HepG2 (cell line): ENCODE measurements around the gene TF.

Experiments
- DRAP1 ChIP-seq: IDR thresholded peaks from 2 replicates; pipeline ENCODE4 v1.6.1; 2016; ENCODE audit warnings: missing genetic modification reagents, missing compliant biosample characterization
- EP300 ChIP-seq, 3 experiments: sonication (generic) in 1 of 3; formaldehyde crosslinking in 1 of 3; IDR thresholded peaks; 2 replicates each; pipeline versions ENCODE4 v1.5.1 to v1.6.1; 2011 to 2020; ENCODE audit warnings: low read depth in 2 of 3, low read length in 2 of 3, borderline replicate concordance in 1 of 3, improper control_type of control experiment in 1 of 3, mild to moderate bottlenecking in 1 of 3, missing genetic modification reagents in 1 of 3, moderate library complexity in 1 of 3
- FOXP4 ChIP-seq: sonication (generic); formaldehyde crosslinking; IDR thresholded peaks from 2 replicates; pipeline ENCODE4 v1.4.0; 2020; ENCODE audit warnings: missing genetic modification reagents
- HNRNPL ChIP-seq: fragments of 200-400 bp; formaldehyde crosslinking; IDR thresholded peaks from 2 replicates; pipeline ENCODE4 v1.6.1; 2017; ENCODE audit warnings: mild to moderate bottlenecking, low read depth, low read length
- MYC ChIP-seq: sonication (generic); formaldehyde crosslinking; IDR thresholded peaks from 2 replicates; pipeline ENCODE4 v1.9.0; 2021; ENCODE audit warnings: missing genetic modification reagents, borderline replicate concordance
- RFX5 ChIP-seq: IDR thresholded peaks from 2 replicates; pipeline ENCODE4 v1.6.1; 2011; ENCODE audit warnings: low read depth, low read length, improper control_type of control experiment
- TBP ChIP-seq: sonication (generic); formaldehyde crosslinking; IDR thresholded peaks from 2 replicates; pipeline ENCODE4 v1.5.0; 2020; ENCODE audit warnings: missing genetic modification reagents
- ZKSCAN1 ChIP-seq: fragments of 150-350 bp; IDR thresholded peaks from 2 replicates; pipeline ENCODE4 v1.6.1; 2014; ENCODE audit warnings: low read length
- ZNF512 ChIP-seq: sonication (generic); formaldehyde crosslinking; IDR thresholded peaks from 2 replicates; pipeline ENCODE4 v1.4.0; 2020; ENCODE audit warnings: mild to moderate bottlenecking, missing genetic modification reagents
- ZNF670 ChIP-seq: sonication (generic); formaldehyde crosslinking; IDR thresholded peaks from 2 replicates; pipeline ENCODE4 v1.8.0; 2022; ENCODE audit warnings: mild to moderate bottlenecking, missing genetic modification reagents, borderline replicate concordance
- ZZZ3 ChIP-seq: sonication (generic); formaldehyde crosslinking; IDR thresholded peaks from 2 replicates; pipeline ENCODE4 v1.4.0; 2020; ENCODE audit warnings: missing genetic modification reagents, mild to moderate bottlenecking, borderline replicate concordance

GRCh38 chr3:133815386-133815785 is 69.2 kb downstream of the TF start:
- TF ChIP-seq TBP (CRISPR knock-in tag) (no peak), ZNF512 (no peak), DRAP1 (no peak), ZNF670 (no peak), MYC (CRISPR knock-in tag) (no peak), RFX5 (no peak), HNRNPL (no peak), EP300 (IDR thresholded peaks at IDR 0.05; ENCODE audit: low read depth in 2 of 2, low read length in 2 of 2) (no peak), EP300 (CRISPR knock-in tag; IDR thresholded peaks at IDR 0.05; ENCODE audit: borderline replicate concordance) (no peak), FOXP4 (CRISPR knock-in tag) (no peak), ZZZ3 (CRISPR knock-in tag) (no peak), ZKSCAN1 (no peak)
